ENCODE measurements around the gene CBLN4. TPM values are rescaled to one million over a fixed set of nuclear protein-coding genes. Genes with fewer than 3 reads are reported as not detected.

CBLN4 gene
- polyA plus RNA-seq, 1 donor from 2014 or later, result 0.14 TPM

DNA sequence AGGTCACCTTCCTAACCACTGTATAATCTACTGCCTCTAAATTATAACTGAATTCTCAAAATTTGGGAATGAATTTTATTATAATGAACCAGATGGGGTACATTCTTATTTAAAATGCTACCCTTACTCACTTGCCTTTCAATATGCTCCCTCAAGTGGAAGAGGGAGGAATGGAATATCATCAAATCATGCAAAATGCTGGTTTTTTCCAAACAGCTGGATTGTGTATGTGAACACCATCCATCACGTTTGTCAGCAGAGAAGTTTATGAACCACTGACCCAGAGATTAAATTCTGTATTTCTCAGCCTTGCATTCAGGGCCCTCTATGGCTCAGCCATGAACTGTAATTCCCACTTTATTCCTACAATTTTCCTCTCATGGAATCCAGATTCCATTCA is 40.5 kb downstream of the CBLN4 start:
- Histone ChIP-seq H2AFZ (ENCODE audit: low read depth, low read length) (no peak overlapping the region), H3K27ac (ENCODE audit: low read length) (no peak overlapping the region), H3K36me3 (ENCODE audit: insufficient read depth, low read length) (no peaks in the 10 kb centered on the region), H3K9ac (ENCODE audit: low read length) (no peak overlapping the region), H3K9me2 (ENCODE audit: insufficient read depth, low read length) (no peaks in the 10 kb centered on the region), H3K4me3 (ENCODE audit: low read length) (no peak overlapping the region), H3K79me2 (replicated peaks; ENCODE audit: insufficient read depth, low read length) (no peaks in the 10 kb centered on the region), H3F3A (ENCODE audit: insufficient read depth, low read length, poor library complexity, severe bottlenecking) (no peaks in the 10 kb centered on the region), H4K20me1 (ENCODE audit: insufficient read depth) (no peaks in the 10 kb centered on the region), H3K27me3 (ENCODE audit: insufficient read depth, low read depth, low read length) (no peaks in the 10 kb centered on the region), H3K4me2 (ENCODE audit: low read length) (no peak overlapping the region), H3K9me3 (ENCODE audit: low read length) (no peaks in the 10 kb centered on the region)
- TF ChIP-seq, protein P1, sequence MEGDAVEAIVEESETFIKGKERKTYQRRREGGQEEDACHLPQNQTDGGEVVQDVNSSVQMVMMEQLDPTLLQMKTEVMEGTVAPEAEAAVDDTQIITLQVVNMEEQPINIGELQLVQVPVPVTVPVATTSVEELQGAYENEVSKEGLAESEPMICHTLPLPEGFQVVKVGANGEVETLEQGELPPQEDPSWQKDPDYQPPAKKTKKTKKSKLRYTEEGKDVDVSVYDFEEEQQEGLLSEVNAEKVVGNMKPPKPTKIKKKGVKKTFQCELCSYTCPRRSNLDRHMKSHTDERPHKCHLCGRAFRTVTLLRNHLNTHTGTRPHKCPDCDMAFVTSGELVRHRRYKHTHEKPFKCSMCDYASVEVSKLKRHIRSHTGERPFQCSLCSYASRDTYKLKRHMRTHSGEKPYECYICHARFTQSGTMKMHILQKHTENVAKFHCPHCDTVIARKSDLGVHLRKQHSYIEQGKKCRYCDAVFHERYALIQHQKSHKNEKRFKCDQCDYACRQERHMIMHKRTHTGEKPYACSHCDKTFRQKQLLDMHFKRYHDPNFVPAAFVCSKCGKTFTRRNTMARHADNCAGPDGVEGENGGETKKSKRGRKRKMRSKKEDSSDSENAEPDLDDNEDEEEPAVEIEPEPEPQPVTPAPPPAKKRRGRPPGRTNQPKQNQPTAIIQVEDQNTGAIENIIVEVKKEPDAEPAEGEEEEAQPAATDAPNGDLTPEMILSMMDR (IDR thresholded peaks at IDR 0.05; ENCODE audit: poor library complexity, severe bottlenecking), result no peak
- TF ChIP-seq RAD21 (conservative IDR thresholded peaks at IDR 0.05) (no peak), SMC3 (conservative IDR thresholded peaks at IDR 0.05; ENCODE audit: poor library complexity) (no peak), EP300 (conservative IDR thresholded peaks at IDR 0.05; ENCODE audit: poor library complexity, severe bottlenecking) (no peak), TAF1 (IDR thresholded peaks at IDR 0.05; ENCODE audit: low read depth) (no peak)

DNA sequence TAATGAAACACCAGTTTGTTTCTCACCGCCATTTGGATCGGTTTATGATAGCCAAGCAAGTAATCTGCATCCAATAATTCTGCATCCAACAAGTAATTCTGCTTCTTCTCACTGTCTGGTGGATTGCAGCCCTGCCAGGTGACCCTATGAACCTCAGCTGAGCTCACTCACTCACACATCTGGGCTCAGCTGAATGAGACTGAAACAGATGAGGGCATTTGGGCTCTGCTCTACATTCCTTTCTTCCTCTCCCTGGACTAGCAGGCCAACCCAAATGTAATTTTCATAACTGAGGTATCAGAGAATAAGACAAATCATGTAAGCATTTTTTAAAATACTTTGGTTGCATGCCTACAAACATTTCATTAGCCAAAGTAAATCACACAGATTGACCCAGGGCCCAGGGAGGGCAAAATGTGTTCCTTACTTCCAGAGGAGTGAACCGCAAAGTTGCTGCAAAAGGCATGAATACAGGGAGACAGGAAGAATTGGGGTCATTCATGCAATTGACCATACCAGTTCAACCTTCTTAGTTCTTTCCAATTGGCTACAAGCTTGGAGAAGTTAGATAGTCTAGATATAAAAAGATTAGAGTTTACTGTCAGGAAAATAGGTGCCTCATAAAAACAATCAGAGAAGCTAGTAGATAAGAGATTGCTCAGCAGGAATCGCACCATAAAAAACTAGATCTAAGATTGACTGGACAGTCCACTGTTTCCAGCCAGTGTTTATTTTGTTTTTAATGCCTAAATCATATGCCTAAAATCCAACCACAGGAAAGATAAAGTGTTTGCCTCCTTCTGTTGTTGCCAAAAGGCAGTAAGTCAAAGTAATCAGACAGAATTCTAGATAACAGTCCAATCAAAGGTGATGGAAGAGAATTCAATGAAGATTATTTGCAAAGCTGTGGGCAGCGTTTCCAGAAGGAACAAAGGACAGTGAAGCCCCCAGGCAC is 43.7 kb downstream of the CBLN4 start:
- Histone ChIP-seq H3K27me3 (ENCODE audit: insufficient read depth, low read depth, low read length) (no peaks in the 10 kb centered on the region), H3K9me2 (ENCODE audit: insufficient read depth, low read length) (no peaks in the 10 kb centered on the region), H2AFZ (ENCODE audit: low read depth, low read length) (no peak overlapping the region), H3K4me2 (ENCODE audit: low read length) (no peak overlapping the region), H3K79me2 (replicated peaks; ENCODE audit: insufficient read depth, low read length) (no peaks in the 10 kb centered on the region), H3K9me3 (ENCODE audit: low read length) (no peaks in the 10 kb centered on the region), H3K9ac (ENCODE audit: low read length) (no peak overlapping the region), H3K27ac (ENCODE audit: low read length) (no peak overlapping the region), H3F3A (ENCODE audit: insufficient read depth, low read length, poor library complexity, severe bottlenecking) (no peaks in the 10 kb centered on the region), H3K4me3 (ENCODE audit: low read length) (no peak overlapping the region), H3K36me3 (ENCODE audit: insufficient read depth, low read length) (no peaks in the 10 kb centered on the region), H4K20me1 (ENCODE audit: insufficient read depth) (no peaks in the 10 kb centered on the region)
- no peak for TF ChIP-seq SMC3 (conservative IDR thresholded peaks at IDR 0.05; ENCODE audit: poor library complexity)
- no peak for TF ChIP-seq EZH2 (IDR thresholded peaks at IDR 0.05; ENCODE audit: borderline replicate concordance, insufficient read depth, low read length, poor library complexity, severe bottlenecking)
- no peak for TF ChIP-seq MXI1 (conservative IDR thresholded peaks at IDR 0.05; ENCODE audit: poor library complexity, severe bottlenecking)
- TF ChIP-seq RAD21 (conservative IDR thresholded peaks at IDR 0.05), result no peak

DNA sequence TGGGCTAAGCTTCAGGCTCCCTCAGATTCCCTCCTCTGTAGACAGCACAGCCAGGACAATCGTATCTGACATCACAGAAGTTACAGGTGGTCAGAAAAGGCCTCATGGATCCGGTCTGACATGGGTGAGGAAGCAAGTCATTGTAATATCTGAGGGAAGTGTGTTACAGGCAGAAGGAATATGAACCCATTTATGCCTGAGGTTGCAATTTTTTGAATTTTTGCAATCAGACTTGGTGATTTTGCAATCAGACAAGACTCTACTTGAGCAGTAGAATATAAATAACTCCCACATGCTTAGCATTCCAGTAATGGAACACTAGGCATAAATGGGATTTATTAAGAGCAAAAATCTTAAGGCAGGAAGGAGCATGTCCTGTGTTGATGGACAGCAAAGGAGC is 52.1 kb downstream of the CBLN4 start:
- no peak overlapping the region for H3K4me3 ChIP-seq (ENCODE audit: low read length)
- H3K9me3 ChIP-seq (ENCODE audit: low read length), result no peaks in the 10 kb centered on the region
- H3F3A ChIP-seq (ENCODE audit: insufficient read depth, low read length, poor library complexity, severe bottlenecking), result no peaks in the 10 kb centered on the region
- H3K27ac ChIP-seq (ENCODE audit: low read length), result no peak overlapping the region
- no peaks in the 10 kb centered on the region for H3K27me3 ChIP-seq (ENCODE audit: insufficient read depth, low read depth, low read length)
- no peaks in the 10 kb centered on the region for H4K20me1 ChIP-seq (ENCODE audit: insufficient read depth)
- H2AFZ ChIP-seq (ENCODE audit: low read depth, low read length), result no peak overlapping the region
- H3K4me2 ChIP-seq (ENCODE audit: low read length), result no peak overlapping the region
- no peaks in the 10 kb centered on the region for H3K79me2 ChIP-seq (replicated peaks; ENCODE audit: insufficient read depth, low read length)
- TF ChIP-seq, protein P2, sequence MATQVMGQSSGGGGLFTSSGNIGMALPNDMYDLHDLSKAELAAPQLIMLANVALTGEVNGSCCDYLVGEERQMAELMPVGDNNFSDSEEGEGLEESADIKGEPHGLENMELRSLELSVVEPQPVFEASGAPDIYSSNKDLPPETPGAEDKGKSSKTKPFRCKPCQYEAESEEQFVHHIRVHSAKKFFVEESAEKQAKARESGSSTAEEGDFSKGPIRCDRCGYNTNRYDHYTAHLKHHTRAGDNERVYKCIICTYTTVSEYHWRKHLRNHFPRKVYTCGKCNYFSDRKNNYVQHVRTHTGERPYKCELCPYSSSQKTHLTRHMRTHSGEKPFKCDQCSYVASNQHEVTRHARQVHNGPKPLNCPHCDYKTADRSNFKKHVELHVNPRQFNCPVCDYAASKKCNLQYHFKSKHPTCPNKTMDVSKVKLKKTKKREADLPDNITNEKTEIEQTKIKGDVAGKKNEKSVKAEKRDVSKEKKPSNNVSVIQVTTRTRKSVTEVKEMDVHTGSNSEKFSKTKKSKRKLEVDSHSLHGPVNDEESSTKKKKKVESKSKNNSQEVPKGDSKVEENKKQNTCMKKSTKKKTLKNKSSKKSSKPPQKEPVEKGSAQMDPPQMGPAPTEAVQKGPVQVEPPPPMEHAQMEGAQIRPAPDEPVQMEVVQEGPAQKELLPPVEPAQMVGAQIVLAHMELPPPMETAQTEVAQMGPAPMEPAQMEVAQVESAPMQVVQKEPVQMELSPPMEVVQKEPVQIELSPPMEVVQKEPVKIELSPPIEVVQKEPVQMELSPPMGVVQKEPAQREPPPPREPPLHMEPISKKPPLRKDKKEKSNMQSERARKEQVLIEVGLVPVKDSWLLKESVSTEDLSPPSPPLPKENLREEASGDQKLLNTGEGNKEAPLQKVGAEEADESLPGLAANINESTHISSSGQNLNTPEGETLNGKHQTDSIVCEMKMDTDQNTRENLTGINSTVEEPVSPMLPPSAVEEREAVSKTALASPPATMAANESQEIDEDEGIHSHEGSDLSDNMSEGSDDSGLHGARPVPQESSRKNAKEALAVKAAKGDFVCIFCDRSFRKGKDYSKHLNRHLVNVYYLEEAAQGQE (IDR thresholded peaks at IDR 0.05; ENCODE audit: borderline replicate concordance), result no peak
- no peak for TF ChIP-seq EZH2 (IDR thresholded peaks at IDR 0.05; ENCODE audit: borderline replicate concordance, insufficient read depth, low read length, poor library complexity, severe bottlenecking)
- TF ChIP-seq, protein P1 (IDR thresholded peaks at IDR 0.05; ENCODE audit: poor library complexity, severe bottlenecking), result no peak
- TF ChIP-seq SMC3 (conservative IDR thresholded peaks at IDR 0.05; ENCODE audit: poor library complexity), result no peak
- TF ChIP-seq TAF1 (IDR thresholded peaks at IDR 0.05; ENCODE audit: low read depth), result no peak
- TF ChIP-seq MXI1 (conservative IDR thresholded peaks at IDR 0.05; ENCODE audit: poor library complexity, severe bottlenecking), result no peak
- TF ChIP-seq RAD21 (conservative IDR thresholded peaks at IDR 0.05), result no peak
- TF ChIP-seq EP300 (conservative IDR thresholded peaks at IDR 0.05; ENCODE audit: poor library complexity, severe bottlenecking), result no peak
- no peak for TF ChIP-seq POLR2AphosphoS5 (IDR thresholded peaks at IDR 0.05)
- no peaks in the 10 kb centered on the region for H3K36me3 ChIP-seq (ENCODE audit: insufficient read depth, low read length)
- H3K9ac ChIP-seq (ENCODE audit: low read length), result no peak overlapping the region
- no peaks in the 10 kb centered on the region for H3K9me2 ChIP-seq (ENCODE audit: insufficient read depth, low read length)

All from neural cell (in vitro differentiated cells).